H1 (cell line): ENCODE measurements around the gene LHX2. TPM values are rescaled to one million over a fixed set of nuclear protein-coding genes. Genes with fewer than 3 reads are reported as not detected.

Experiments used
- CTCF ChIA-PET: fragments of 300-600 bp; sonication (Branson Sonifier 250); formaldehyde crosslinking; loops from one replicate; lab custom pipeline; 2021; ENCODE audit not compliant: partially characterized antibody; lab: Charles Lee
- POLR2A ChIA-PET: fragments of 300-600 bp; sonication (Branson Sonifier 250); formaldehyde crosslinking; loops from one replicate; lab custom pipeline; 2021; ENCODE audit warnings: inconsistent platforms; ENCODE audit not compliant: partially characterized antibody; lab: Charles Lee
- DNase-seq, 2 experiments: peaks; one replicate each; pipeline versions ENCODE4 v3.0.0 to v3.0.0-alpha.2; 2010 to 2022; ENCODE audit warnings: low spot score in 2 of 2, low read depth in 1 of 2, mixed read lengths in 1 of 2
- FAIRE-seq: peaks from 2 replicates; lab custom pipeline; 2011; peaks lifted over from hg19 to GRCh38; lab: Jason Lieb, UNC
- H2AFZ ChIP-seq: 2 replicates; pipeline ENCODE4 v1.8.1; 2012; ENCODE audit warnings: low read length, inconsistent platforms
- H2AK5ac ChIP-seq: 2 replicates; pipeline ENCODE4 v1.6.1; 2013; ENCODE audit warnings: low read depth, low read length
- H2BK120ac ChIP-seq: replicated peaks from 2 replicates; pipeline ENCODE3; 2013; ENCODE audit warnings: low read depth, low read length, inconsistent platforms
- H2BK12ac ChIP-seq: 2 replicates; pipeline ENCODE4 v1.6.1; 2013; ENCODE audit warnings: low read depth, low read length
- H2BK15ac ChIP-seq: 2 replicates; pipeline ENCODE4 v1.6.1; 2013; ENCODE audit warnings: low read length
- H2BK20ac ChIP-seq: 2 replicates; pipeline ENCODE4 v1.6.1; 2013; ENCODE audit warnings: low read length
- H2BK5ac ChIP-seq: 2 replicates; pipeline ENCODE4 v1.6.1; 2013; ENCODE audit warnings: low read depth, low read length
- H3K14ac ChIP-seq: 2 replicates; pipeline ENCODE4 v1.6.1; 2013; ENCODE audit warnings: inconsistent platforms; ENCODE audit not compliant: insufficient read length
- H3K18ac ChIP-seq: 2 replicates; pipeline ENCODE4 v1.6.1; 2013; ENCODE audit warnings: low read length; ENCODE audit errors: extremely low read depth
- H3K23ac ChIP-seq: 2 replicates; pipeline ENCODE4 v1.6.1; 2013; ENCODE audit warnings: inconsistent platforms; ENCODE audit not compliant: insufficient read length
- H3K23me2 ChIP-seq: 2 replicates; pipeline ENCODE4 v1.6.1; 2013; ENCODE audit warnings: low read depth, low read length
- H3K27ac ChIP-seq: 2 replicates; pipeline ENCODE4 v1.6.1; 2011; ENCODE audit warnings: low read depth, low read length, inconsistent platforms
- H3K27me3 ChIP-seq, 4 experiments: replicated peaks in 1 of 4; 1 replicate in 1 of 4; 2 replicates in 3 of 4; pipeline versions ENCODE4 v1.6.1 to v1.8.1; 2011 to 2013; ENCODE audit warnings: low read length in 3 of 4, mild to moderate bottlenecking in 3 of 4, inconsistent platforms in 2 of 4, mixed read lengths in 2 of 4, moderate library complexity in 1 of 4; ENCODE audit not compliant: control insufficient read depth in 3 of 4, insufficient read depth in 3 of 4; ENCODE audit errors: extremely low read depth in 1 of 4
- H3K36me3 ChIP-seq, 4 experiments: 2 replicates each; pipeline versions ENCODE4 v1.6.1 to v1.8.1; 2011 to 2013; ENCODE audit warnings: mild to moderate bottlenecking in 4 of 4, low read length in 3 of 4, moderate library complexity in 2 of 4, control low read depth in 1 of 4, inconsistent platforms in 1 of 4; ENCODE audit not compliant: insufficient read depth in 4 of 4, control insufficient read depth in 2 of 4
- H3K4ac ChIP-seq: replicated peaks from 2 replicates; pipeline ENCODE3; 2013; ENCODE audit warnings: low read length, low read depth, mixed read lengths, inconsistent platforms; ENCODE audit not compliant: insufficient read length
- H3K4me1 ChIP-seq, 4 experiments: replicated peaks in 1 of 4; 1 replicate in 1 of 4; 2 replicates in 3 of 4; pipeline versions ENCODE4 v1.6.1 to v1.8.1; 2011 to 2013; ENCODE audit warnings: low read length in 3 of 4, inconsistent platforms in 2 of 4, mixed read lengths in 1 of 4; ENCODE audit not compliant: insufficient read depth in 4 of 4, control insufficient read depth in 3 of 4
- H3K4me2 ChIP-seq, 2 experiments: 2 replicates each; pipeline versions ENCODE4 v1.6.1 to v1.8.1; 2011 to 2013; ENCODE audit warnings: low read depth in 2 of 2, low read length in 2 of 2, control low read depth in 1 of 2, inconsistent platforms in 1 of 2, mild to moderate bottlenecking in 1 of 2; ENCODE audit not compliant: insufficient read depth in 1 of 2
- H3K4me3 ChIP-seq, 4 experiments: fragments of 200-600, 300-600 bp in 1 of 4; sonication (generic), shearing (Covaris generic), sonication (Bioruptor Twin) in 1 of 4; 2 replicates each; pipeline versions ENCODE4 v1.5.1 to v1.8.1; 2011 to 2016; ENCODE audit warnings: low read length in 4 of 4, low read depth in 3 of 4, control low read depth in 2 of 4, inconsistent platforms in 2 of 4, mild to moderate bottlenecking in 2 of 4, mixed read lengths in 1 of 4, moderate library complexity in 1 of 4; ENCODE audit not compliant: insufficient read depth in 2 of 4; ENCODE audit errors: extremely low read depth in 1 of 4
- H3K56ac ChIP-seq: replicated peaks from 2 replicates; pipeline ENCODE3; 2013; ENCODE audit warnings: low read depth, mild to moderate bottlenecking, mixed read lengths, low read length, inconsistent platforms; ENCODE audit not compliant: insufficient read length
- H3K79me1 ChIP-seq: 2 replicates; pipeline ENCODE4 v1.6.1; 2013; ENCODE audit warnings: low read depth, low read length, control low read depth
- H3K79me2 ChIP-seq, 2 experiments: 2 replicates each; pipeline versions ENCODE4 v1.6.1 to v1.8.1; 2012 to 2013; ENCODE audit warnings: low read length in 2 of 2, mild to moderate bottlenecking in 2 of 2, inconsistent platforms in 1 of 2; ENCODE audit not compliant: insufficient read depth in 2 of 2, control insufficient read depth in 1 of 2
- H3K9ac ChIP-seq, 4 experiments: replicated peaks in 1 of 4; 1 replicate in 1 of 4; 2 replicates in 3 of 4; pipeline versions ENCODE4 v1.6.1 to v1.8.1; 2011 to 2013; ENCODE audit warnings: low read depth in 3 of 4, low read length in 3 of 4, control low read depth in 2 of 4, mild to moderate bottlenecking in 2 of 4, moderate library complexity in 2 of 4, inconsistent platforms in 1 of 4; ENCODE audit errors: extremely low read depth in 1 of 4
- H3K9me3 ChIP-seq, 2 experiments: 2 replicates each; pipeline versions ENCODE4 v1.6.1 to v1.8.1; 2012 to 2013; ENCODE audit warnings: mild to moderate bottlenecking in 2 of 2, moderate library complexity in 2 of 2, control low read depth in 1 of 2, inconsistent platforms in 1 of 2, low read depth in 1 of 2, low read length in 1 of 2, mixed read lengths in 1 of 2; ENCODE audit not compliant: insufficient read depth in 2 of 2
- H4K20me1 ChIP-seq, 2 experiments: replicated peaks in 1 of 2; 2 replicates each; pipeline versions ENCODE3 to v1.8.1; 2011 to 2013; ENCODE audit warnings: inconsistent platforms in 2 of 2, low read length in 2 of 2, mild to moderate bottlenecking in 1 of 2; ENCODE audit not compliant: insufficient read depth in 2 of 2, control insufficient read depth in 1 of 2
- H4K5ac ChIP-seq: 2 replicates; pipeline ENCODE4 v1.6.1; 2013; ENCODE audit warnings: low read length, low read depth, mixed read lengths, inconsistent platforms; ENCODE audit not compliant: insufficient read length
- H4K8ac ChIP-seq: 2 replicates; pipeline ENCODE4 v1.8.0; 2013; ENCODE audit warnings: mild to moderate bottlenecking, moderate library complexity, low read length, inconsistent platforms; ENCODE audit not compliant: insufficient read depth; ENCODE audit errors: extremely low read depth
- H4K91ac ChIP-seq: replicated peaks from 2 replicates; pipeline ENCODE3; 2013; ENCODE audit warnings: low read length, mixed read lengths, inconsistent platforms; ENCODE audit not compliant: insufficient read length
- CBX8 ChIP-seq: fragments of 300-800, 300-1000 bp; sonication (generic); IDR thresholded peaks from 2 replicates; pipeline ENCODE4 v1.7.1; 2016; ENCODE audit warnings: low read depth, low read length, borderline replicate concordance
- CHD2 ChIP-seq: IDR thresholded peaks from 2 replicates; pipeline ENCODE4 v1.6.1; 2012; ENCODE audit warnings: low read length, improper control_type of control experiment
- EP300 ChIP-seq, 2 experiments: IDR thresholded peaks; 1 replicate in 1 of 2; 2 replicates in 1 of 2; pipeline ENCODE4 v1.6.1; 2011 to 2012; ENCODE audit warnings: low read depth in 2 of 2, low read length in 2 of 2, mild to moderate bottlenecking in 2 of 2, borderline replicate concordance in 1 of 2, inconsistent platforms in 1 of 2, moderate library complexity in 1 of 2
- HDAC2 ChIP-seq, 2 experiments: fragments of 300-600 bp in 1 of 2; sonication (generic) in 1 of 2; IDR thresholded peaks; 2 replicates each; pipeline ENCODE4 v1.6.1; 2011 to 2012; ENCODE audit warnings: low read depth in 2 of 2, low read length in 2 of 2, mild to moderate bottlenecking in 2 of 2, moderate library complexity in 2 of 2, borderline replicate concordance in 1 of 2, inconsistent platforms in 1 of 2
- JUND ChIP-seq: IDR thresholded peaks from 2 replicates; pipeline ENCODE4 v1.6.1; 2011; ENCODE audit warnings: mild to moderate bottlenecking, improper control_type of control experiment, low read length
- MAFK ChIP-seq: IDR thresholded peaks from 2 replicates; pipeline ENCODE4 v1.6.1; 2012; ENCODE audit warnings: low read depth, mild to moderate bottlenecking, improper control_type of control experiment, low read length
- ZNF274 ChIP-seq: IDR thresholded peaks from 2 replicates; pipeline ENCODE4 v1.7.0; 2012; ENCODE audit warnings: low read length, borderline replicate concordance; ENCODE audit errors: extremely low read depth
- WGBS, 2 experiments: shearing (Covaris generic) in 1 of 2; methylation state at CpG; one replicate each; pipeline versions ENCODE4 v1.1.6 to v1.1.7; 2013 to 2015; ENCODE audit warnings: low lambda C conversion rate in 2 of 2, mixed read lengths in 2 of 2, inconsistent platforms in 1 of 2, low coverage in 1 of 2, missing lambda C conversion rate in 1 of 2; ENCODE audit not compliant: insufficient replicate concordance in 2 of 2, insufficient coverage in 1 of 2, insufficient read length in 1 of 2; ENCODE audit errors: extremely low coverage in 1 of 2, missing lambda C conversion rate in 1 of 2; 5-methylcytosine and 5-hydroxymethylcytosine counted together
- polyA plus RNA-seq, 7 experiments: library from polyadenylated mRNA; depleted of rRNA in 3 of 7; stranded (reverse) in 5 of 7; unstranded in 2 of 7; fragments of >200 nt in 5 of 7; fragments of 200-250 nt in 2 of 7; gene quantifications; 1 replicate in 5 of 7; 2 replicates in 1 of 7; 4 replicates in 1 of 7; pipeline versions ENCODE4 v1.2.1 to v1.2.3, GENCODE V29; 2011 to 2013; ENCODE audit warnings: missing spikeins in 2 of 7, mixed read lengths in 2 of 7
- total RNA-seq: library from RNA; stranded (reverse); fragmentation: NEBNext Ultra II Directional; extraction: Animal tissue kit (Norgen Biotek cat#: 25700); gene quantifications from 2 replicates; pipeline ENCODE4 v1.2.1, GENCODE V29; 2021
- TF ChIP-seq, protein P1 (sequence below): IDR thresholded peaks from 2 replicates; pipeline ENCODE4 v1.6.1; 2011; ENCODE audit warnings: low read length, improper control_type of control experiment

Gene LHX2
- total and polyA plus RNA-seq, 2 of the 8 experiments (the other 6 are each of a cell fraction or from before 2014, with no cell fraction given): 0.11 to 0.86 TPM

DNA sequence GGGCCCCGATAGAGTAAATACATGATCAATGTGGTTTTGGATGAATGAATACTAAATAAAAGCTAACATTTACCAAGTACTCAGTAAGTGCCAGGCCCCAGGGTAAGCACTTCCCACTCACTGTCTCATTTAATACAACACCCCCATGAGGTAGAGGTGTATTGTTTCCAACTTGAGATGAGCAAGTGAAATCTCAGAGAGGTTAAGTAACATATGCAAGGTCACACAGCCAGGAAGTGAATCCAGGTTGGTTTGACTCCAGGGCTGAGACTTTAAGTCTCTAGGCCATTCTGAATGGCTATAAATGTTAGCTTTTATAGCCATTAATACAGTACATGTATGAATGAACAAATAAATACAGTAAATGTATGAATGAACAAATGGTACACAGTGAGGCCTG is 39.4 kb downstream of the LHX2 start:
- FAIRE-seq: no peak
- DNase-seq: no peak
- Histone ChIP-seq H3K27ac (no peak overlapping the region), H2BK120ac (no peak overlapping the region), H4K8ac (no peak overlapping the region), H3K4me1 (peaks cover 0 to 2% (median under 1%) of the 10 kb centered on the region in 4 experiments; a peak in 2 of 7 replicates), H2AFZ (no peak overlapping the region), H3K36me3 (no peaks in the 10 kb centered on the region), H3K14ac (no peak overlapping the region), H3K79me1 (no peaks in the 10 kb centered on the region), H2BK15ac (no peak overlapping the region), H2BK20ac (no peak overlapping the region), H4K5ac (no peak overlapping the region), H3K4ac (no peak overlapping the region), H3K79me2 (no peaks in the 10 kb centered on the region), H4K91ac (no peak overlapping the region), H3K9ac (no peak overlapping the region), H3K56ac (no peak overlapping the region), H2AK5ac (no peak overlapping the region), H2BK12ac (no peak overlapping the region), H2BK5ac (no peak overlapping the region), H4K20me1 (peaks cover 1% of the 10 kb centered on the region in 2 experiments), H3K27me3 (peaks cover 0 to 4% (median 3%) of the 10 kb centered on the region in 4 experiments; a peak in 4 of 7 replicates), H3K9me3 (no peaks in the 10 kb centered on the region), H3K4me3 (no peak overlapping the region), H3K23me2 (no peaks in the 10 kb centered on the region; the same call in 1 of the 2 replicates), H3K23ac (no peak overlapping the region), H3K4me2 (no peak overlapping the region), H3K18ac (no peak overlapping the region)
- 92% methylated on average over 1 of the region's 1 CpG; no CpG with 5 or more reads in 1 of the 2 experiments for WGBS, 2 experiments
- ChIA-PET CTCF (interaction anchor here (0.6 to 5.5 kb wide), 2 partner anchors 11 to 217 kb away, joined by 4 to 62 read pairs; no protein-coding TSS in a partner anchor), POLR2A (interaction anchor here (1.0 kb wide), 1 partner anchor 10 kb away, joined by 3 read pairs; no protein-coding TSS in a partner anchor)
- TF ChIP-seq CHD2 (no peak), JUND (no peak), CBX8 (no peak), MAFK (no peak), ZNF274 (no peak), EP300 (IDR thresholded peaks at IDR 0.05; ENCODE audit: borderline replicate concordance in 1 of 2, low read depth in 2 of 2, low read length in 2 of 2) (no peak), HDAC2 (IDR thresholded peaks at IDR 0.05; ENCODE audit: borderline replicate concordance in 1 of 2, low read depth in 2 of 2, low read length in 2 of 2) (no peak)
- TF ChIP-seq, protein P1, sequence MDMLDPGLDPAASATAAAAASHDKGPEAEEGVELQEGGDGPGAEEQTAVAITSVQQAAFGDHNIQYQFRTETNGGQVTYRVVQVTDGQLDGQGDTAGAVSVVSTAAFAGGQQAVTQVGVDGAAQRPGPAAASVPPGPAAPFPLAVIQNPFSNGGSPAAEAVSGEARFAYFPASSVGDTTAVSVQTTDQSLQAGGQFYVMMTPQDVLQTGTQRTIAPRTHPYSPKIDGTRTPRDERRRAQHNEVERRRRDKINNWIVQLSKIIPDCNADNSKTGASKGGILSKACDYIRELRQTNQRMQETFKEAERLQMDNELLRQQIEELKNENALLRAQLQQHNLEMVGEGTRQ: no peak
